ENCODE data around the gene SRPRB.

DNA sequence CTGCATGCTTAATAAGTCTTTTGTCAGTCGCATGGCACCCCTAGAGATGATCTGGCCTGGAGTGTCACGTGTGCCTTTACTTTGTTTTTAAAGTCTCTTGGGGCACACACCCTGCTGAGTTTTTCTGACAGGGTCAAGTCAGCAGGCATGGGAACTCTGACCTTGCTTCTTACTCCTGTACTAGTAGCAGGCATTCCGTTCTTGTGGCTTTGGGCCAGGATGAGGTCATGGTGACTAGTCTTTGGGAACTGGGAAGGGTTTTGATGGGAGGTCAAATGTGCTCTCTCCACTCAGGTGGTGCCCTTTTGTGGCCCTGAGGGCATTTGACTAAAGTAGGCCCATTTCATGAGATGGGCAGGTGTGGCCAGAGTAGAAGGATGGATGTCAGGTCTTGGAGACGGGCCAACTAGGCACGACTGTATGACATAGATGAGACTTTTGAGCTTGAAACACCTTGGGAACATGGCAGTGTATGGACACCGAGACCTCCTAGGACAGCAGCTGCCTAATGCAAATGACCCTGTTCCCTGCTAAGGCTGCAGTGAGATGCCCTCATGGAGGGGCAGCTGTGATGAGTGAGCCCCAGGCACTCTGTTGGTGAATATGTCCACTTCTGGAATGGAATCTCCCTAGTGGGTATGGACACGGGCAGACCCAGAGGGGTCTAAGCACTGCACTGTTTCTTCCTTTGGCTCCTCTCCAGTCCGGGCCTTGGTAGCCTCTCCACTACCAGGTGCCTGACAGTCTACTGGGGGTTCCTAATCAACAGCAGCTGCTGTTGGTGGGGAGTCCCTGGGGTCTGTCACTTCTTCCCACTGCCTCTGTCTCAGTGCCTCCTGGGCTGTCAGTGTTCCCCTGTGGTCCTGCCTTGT lies 16.4 kb downstream of the SRPRB start:
- TF ChIP-seq EP300 (IDR thresholded peaks at IDR 0.05) (no peak), JUN (IDR thresholded peaks at IDR 0.05) (no peak), POLR2AphosphoS2 (conservative IDR thresholded peaks at IDR 0.05; ENCODE audit: low read length) (no peak), MAX (IDR thresholded peaks at IDR 0.05) (no peak), NPAS2 (CRISPR knock-in tag; IDR thresholded peaks at IDR 0.05; ENCODE audit: borderline replicate concordance) (no peak), POLR2A (IDR thresholded peaks at IDR 0.05; ENCODE audit: low read length) (no peak), TP53 (CRISPR knock-in tag; IDR thresholded peaks at IDR 0.05) (no peak), JUNB (IDR thresholded peaks at IDR 0.05) (no peak), RAD21 (conservative IDR thresholded peaks at IDR 0.05 in 1 of 2, IDR thresholded peaks at IDR 0.05 in 1 of 2) (no peak)
- TF ChIP-seq, protein P1, sequence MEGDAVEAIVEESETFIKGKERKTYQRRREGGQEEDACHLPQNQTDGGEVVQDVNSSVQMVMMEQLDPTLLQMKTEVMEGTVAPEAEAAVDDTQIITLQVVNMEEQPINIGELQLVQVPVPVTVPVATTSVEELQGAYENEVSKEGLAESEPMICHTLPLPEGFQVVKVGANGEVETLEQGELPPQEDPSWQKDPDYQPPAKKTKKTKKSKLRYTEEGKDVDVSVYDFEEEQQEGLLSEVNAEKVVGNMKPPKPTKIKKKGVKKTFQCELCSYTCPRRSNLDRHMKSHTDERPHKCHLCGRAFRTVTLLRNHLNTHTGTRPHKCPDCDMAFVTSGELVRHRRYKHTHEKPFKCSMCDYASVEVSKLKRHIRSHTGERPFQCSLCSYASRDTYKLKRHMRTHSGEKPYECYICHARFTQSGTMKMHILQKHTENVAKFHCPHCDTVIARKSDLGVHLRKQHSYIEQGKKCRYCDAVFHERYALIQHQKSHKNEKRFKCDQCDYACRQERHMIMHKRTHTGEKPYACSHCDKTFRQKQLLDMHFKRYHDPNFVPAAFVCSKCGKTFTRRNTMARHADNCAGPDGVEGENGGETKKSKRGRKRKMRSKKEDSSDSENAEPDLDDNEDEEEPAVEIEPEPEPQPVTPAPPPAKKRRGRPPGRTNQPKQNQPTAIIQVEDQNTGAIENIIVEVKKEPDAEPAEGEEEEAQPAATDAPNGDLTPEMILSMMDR (IDR thresholded peaks at IDR 0.05), result no peak
- TF ChIP-seq, protein P2, sequence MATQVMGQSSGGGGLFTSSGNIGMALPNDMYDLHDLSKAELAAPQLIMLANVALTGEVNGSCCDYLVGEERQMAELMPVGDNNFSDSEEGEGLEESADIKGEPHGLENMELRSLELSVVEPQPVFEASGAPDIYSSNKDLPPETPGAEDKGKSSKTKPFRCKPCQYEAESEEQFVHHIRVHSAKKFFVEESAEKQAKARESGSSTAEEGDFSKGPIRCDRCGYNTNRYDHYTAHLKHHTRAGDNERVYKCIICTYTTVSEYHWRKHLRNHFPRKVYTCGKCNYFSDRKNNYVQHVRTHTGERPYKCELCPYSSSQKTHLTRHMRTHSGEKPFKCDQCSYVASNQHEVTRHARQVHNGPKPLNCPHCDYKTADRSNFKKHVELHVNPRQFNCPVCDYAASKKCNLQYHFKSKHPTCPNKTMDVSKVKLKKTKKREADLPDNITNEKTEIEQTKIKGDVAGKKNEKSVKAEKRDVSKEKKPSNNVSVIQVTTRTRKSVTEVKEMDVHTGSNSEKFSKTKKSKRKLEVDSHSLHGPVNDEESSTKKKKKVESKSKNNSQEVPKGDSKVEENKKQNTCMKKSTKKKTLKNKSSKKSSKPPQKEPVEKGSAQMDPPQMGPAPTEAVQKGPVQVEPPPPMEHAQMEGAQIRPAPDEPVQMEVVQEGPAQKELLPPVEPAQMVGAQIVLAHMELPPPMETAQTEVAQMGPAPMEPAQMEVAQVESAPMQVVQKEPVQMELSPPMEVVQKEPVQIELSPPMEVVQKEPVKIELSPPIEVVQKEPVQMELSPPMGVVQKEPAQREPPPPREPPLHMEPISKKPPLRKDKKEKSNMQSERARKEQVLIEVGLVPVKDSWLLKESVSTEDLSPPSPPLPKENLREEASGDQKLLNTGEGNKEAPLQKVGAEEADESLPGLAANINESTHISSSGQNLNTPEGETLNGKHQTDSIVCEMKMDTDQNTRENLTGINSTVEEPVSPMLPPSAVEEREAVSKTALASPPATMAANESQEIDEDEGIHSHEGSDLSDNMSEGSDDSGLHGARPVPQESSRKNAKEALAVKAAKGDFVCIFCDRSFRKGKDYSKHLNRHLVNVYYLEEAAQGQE (IDR thresholded peaks at IDR 0.05), result no peak

Data from A549 (cell line).